NCI-H524 treated with DMSO at 0.1 percent for 48 hours (cell line): ENCODE results near the gene GALNT1.

Experiments used
- DNase-seq: peaks from one replicate; lab custom pipeline; 2025; lab: John Stamatoyannopoulos, UW

The GALNT1 gene

DNA sequence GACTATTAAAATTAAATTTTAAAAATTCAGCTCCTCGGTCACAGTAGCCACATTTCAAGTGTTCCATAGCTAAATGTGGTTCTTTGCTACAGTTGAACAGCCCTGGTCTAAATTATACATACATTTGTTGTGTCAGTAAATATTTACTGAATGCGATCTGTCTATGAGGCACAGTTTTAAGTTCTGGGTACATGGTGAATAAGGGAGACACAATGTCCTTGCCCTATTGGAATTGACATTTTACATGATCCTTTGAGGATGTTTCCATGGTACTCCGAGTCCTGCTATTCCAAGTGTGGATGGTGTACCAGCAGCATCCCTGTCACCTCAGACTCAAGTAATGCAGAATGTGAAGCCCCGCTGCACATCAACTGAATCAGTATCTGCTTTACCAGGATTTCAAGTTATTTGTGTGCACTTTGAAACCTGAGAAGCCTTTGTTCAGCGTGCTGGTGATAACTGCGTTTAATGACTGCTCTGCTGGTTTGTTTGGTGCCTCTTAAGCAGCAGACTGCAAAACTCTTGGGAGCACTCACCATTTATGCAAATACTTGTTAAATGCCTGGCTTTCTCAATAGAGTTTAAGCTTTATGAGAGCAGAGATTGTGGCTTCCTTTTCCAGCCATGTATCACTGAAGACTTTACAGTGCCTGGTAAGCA is 1.5 kb downstream of the GALNT1 start:
- DNase-seq: no peak

DNA sequence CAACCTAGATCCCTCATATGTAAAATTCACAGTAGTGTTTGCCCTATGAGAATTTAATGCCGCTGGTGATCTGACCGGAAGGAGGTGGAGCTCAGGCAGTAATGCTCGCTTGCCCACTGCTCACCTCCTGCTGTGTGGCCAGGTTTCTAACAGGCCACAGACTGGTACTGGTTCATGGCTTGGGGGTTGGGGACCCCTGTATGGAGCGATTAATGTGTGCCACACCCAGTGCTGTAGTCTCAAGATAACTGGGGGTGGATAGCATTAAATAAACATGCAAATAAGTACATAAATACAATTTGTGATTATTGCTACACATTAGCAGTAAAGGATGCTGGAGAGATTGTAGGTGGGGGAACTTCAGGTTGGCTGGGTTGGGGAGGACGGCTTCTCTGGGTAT is 3.2 kb downstream of the GALNT1 start:
- DNase-seq: no peak

DNA sequence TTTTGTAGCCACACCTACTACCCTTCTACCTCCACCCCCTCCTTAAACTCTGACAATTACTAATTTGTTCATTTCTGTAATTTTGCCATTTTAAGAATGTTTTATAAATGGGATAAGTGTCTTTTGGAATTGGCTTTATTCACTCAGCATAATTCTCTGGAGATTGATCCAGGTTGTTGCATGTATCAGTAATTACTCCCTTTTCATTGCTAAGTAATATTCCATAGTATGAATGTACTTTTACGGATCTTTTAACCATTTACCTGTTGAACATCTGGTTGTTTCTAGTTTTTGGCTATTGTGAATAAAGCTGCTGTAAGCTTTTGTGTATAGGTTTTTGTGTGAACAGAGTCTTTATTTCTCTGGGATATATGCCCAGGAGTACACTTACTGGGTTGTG is 4.1 kb downstream of the GALNT1 start:
- no peak for DNase-seq

DNA sequence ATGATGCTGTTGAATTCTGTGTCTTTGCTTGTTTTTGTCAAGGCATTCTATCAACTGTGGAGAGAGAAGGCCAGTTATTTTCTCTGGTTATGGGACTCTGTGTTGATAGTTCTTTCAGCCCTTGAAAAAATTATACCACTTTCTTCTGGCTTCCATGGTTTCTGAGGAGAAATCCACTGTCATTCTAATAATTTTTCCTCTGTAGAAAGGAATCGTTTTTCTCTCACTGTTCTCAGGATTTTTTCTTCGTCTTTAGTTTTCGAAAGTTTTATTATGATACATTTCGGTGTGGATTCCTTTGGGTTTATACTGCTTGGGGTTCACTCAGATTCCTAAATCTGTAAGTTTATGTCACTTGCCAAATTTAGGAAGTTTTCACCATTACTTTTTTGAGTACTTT is 6.6 kb downstream of the GALNT1 start:
- DNase-seq: no peak

DNA sequence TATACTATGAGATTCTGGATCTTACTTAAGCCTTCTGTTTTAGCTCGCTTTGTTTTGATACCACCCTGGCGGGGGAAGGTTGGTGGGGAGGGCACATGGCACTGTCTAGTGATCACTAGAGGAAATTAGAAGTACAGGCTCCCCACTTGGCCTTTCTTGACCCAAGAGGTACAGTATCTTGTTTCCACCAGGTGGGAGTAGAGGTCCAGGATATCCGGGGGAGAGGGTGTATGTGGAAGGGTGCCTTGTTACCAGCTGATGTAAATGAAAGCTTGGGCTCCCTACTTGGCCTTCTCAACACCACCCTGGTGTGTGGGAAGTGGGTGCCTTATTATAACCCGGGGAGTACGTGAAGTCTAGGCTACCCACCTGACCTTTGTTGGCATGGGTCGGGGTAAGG is 7.5 kb downstream of the GALNT1 start:
- DNase-seq: no peak

DNA sequence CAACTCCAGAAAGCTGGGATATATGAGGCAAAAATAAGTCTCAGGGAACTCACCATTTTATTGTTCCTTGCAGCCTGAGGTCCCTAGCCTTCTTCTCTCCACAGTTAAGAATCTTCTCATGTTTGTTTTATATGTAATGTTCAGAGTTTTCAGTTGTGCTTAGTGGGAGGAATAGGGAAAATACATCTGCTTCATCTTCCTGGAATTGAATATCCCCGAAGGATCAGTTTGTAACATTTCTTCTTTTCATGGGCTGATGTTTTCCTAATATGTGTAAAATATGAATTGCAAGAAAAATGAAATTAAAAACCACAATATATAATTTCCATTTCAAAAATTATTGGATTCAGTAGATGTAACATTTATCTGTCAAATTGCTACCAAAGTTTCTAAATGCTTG is 8.0 kb downstream of the GALNT1 start:
- DNase-seq: no peak

DNA sequence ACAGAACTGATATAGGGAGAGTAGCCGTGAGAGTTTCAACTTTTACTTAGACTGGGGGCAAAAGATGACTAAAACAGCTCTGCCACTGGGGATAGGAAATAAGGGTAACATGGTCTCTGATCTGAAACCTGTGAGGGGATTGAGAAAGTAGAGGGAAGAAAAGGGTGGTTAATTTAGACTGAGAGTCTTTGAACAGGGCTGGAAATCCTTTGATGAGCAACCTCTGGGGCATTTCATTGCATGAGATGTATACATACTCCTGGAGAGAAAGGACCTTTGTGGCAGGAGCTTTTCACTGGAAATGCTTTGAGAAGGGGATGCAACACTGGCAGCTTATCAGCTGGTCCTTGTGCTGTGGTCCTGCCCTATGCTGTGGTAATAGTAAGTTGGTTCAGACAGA is 9.4 kb downstream of the GALNT1 start:
- no peak for DNase-seq

DNA sequence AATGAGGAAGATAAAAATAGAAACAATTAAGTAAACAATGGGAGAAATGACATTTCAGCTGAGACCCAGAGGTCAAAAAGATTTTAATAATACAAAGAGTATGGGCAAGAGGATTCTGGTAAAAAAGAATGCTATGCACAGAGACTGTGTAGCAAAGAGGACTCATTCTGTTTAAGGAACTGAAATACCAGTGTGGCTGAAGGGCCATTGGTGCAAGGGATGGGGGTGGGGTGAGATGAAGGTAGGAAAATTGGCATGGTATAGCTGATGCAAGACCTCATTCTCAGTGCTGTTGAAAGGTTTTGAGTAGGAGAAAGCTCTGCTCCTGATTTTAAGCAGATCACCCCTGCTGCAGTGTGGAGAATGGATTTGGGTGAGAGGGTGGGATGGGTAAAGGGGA is 10.8 kb downstream of the GALNT1 start:
- DNase-seq: no peak

DNA sequence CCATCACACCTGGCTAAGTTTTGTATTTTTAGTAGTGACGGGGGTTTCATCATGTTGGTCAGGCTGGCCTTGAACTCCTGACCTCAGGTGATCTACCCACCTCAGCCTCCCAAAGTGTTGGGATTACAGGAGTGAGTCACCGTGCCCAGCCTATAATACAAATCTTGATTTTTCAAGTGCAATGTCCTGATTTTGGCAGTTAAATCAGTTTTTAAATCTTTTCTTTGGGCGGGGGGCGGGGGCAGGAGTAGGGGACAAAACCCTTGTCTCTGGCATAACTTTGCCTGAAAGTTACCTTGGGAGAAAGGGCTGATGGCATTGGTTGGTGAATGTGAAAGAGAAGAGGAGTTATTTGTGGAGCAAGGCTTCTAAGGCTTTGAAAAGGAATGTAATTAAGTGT is 12.3 kb downstream of the GALNT1 start:
- DNase-seq: no peak

DNA sequence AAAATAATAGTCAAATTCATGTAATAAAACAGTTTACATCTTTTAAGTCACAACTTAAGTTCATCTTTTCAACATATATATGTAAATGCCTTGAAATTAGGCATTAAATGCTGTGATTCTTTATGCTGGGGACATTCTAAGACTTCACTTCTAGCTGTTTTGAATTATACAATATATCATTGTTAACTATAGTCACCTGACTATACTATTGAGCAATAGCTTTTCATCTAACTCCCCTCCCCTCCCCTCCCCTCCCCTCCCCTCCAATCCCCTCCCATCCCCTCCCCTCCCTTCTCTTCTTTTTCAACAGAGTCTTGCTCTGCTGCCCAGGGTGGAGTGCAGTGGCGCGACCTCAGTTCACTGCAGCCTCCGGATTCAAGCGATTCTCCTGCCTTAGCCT is 16.2 kb downstream of the GALNT1 start:
- no peak for DNase-seq

DNA sequence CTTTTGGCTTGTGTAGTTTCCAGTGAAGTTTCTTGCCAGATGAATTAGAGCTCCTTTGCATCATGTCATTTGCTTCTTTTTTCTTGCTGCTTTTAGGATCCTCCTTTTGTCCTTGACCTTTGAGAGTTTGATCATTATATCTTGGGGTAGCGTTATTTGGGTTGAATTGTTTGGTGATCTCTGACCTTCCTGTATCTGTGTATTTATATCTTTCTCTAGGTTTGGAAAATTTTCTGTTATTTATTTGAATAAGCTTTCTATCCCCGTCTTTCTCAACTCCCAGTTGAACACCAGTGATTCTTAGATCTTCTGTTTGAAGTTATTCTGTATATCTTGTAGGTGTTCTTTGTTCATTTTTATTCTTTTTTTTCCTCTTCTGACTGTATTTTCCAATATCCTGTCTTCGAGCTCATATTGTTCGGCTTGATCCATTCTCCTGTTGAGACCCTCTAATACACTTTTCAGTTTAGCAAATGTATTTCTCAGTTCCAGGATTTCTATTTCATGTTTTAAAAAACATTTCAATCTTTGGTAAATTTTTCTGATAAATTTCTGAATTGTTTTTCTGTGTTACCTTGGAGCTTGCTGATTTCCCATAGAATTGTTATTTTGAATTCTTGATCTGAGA is 20.8 kb downstream of the GALNT1 start:
- no peak for DNase-seq

DNA sequence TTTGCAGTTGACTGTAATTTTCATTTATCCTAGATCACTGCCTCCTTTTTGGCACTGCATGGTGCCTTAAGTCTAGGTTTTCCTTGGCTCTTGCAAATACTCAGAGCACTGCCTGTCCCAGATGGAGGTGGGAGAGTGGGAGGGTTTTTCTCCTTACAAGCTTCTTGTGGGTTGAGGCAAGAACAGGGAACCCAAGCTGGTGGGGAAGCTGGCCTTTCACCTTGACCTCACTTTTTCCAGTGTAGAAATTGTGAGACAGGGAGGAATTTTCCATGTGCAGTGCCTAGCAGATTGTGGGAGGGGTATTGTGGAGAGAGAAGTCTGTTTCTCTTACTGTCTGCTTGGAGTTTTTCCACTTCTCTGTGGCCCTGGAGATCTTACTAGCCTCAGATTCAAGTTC is 21.5 kb downstream of the GALNT1 start:
- DNase-seq: no peak

DNA sequence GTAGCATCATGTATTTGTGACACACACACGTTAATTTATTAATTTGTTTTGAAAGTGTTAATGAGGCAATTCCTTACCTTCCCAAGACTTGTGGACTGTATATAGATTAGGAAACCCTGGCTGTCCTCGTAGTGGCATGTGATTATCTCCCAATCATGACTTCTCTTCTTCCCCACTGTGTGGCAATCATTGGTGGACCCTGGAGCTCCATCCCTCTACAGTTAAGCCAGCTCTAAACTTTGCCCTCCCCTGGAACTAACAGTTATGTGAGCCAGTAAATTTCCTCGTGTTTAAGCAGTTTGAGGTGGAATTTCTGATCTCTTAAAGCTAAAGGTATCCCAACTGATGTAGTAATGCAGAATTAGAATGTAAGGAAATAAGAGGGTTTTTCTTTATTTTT is 22.0 kb downstream of the GALNT1 start:
- DNase-seq: no peak

DNA sequence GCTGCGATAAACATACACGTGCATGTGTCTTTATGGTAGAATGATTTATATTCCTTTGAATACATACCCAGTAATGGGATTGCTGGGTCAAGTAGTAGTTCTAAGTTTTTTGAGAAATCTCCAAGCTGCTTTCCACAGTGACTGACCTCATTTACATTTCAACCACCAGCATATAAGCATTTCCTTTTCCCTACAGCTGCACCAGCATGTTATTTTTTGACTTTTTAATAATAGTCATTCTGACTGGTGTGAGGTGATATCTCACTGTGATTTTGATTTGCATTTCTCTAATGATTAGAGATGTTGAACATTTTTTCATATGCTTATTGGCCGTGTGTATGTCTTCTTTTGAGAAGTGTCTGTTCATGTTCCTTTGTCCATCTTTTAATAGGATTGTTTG is 22.8 kb downstream of the GALNT1 start:
- DNase-seq: no peak

DNA sequence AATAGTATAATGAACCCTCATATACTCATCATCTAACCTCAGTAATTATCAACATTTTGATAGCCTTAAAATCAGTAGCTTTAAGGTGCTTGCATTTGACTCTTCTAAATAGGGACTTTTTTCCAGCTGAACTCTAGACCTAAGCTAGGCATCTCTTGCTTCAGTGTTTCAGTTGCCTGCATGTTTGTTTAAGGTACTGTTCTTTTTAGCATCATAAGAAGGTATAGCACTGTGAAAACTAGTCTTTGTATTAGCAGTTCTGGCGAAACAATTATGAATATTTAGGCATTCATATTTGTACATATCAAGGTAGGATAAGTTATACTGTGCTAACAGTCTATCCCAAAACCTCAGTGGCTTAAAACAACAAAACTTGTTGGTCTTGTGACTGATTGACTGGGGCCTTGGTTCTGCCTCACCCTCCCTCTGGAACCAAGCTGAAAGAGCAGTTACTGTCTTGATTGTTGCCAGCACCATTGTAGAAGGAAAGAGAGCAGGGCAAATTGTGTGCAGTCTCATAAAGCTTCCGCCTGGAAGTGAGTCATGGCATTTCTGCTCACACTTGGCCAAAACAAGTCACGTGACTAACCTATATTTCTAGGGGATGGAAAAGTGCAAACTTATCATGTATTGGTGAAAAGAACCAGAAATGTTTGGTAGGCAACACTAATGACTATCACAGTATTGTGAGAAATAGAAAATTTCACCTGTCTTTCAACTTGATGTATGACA is 24.3 kb downstream of the GALNT1 start:
- no peak for DNase-seq

DNA sequence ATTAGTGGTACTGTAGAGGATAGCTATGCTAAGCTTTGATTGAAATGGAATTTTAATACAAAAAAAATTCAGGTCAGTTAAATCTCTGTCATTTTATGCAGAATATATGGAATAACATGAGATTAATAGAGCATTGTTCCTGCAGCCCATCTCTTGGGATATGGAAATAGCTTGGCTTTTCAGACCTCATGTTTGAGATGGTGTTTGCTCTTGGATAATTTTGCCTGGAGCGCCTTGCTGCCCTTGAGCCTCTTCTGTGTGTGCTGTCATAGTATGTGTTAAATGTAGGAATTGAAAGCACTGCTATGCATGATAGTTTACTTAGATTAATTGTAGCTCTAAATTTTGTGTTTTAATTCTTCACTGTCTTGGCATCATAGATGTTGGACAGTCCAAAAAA is 27.7 kb downstream of the GALNT1 start:
- no peak for DNase-seq

DNA sequence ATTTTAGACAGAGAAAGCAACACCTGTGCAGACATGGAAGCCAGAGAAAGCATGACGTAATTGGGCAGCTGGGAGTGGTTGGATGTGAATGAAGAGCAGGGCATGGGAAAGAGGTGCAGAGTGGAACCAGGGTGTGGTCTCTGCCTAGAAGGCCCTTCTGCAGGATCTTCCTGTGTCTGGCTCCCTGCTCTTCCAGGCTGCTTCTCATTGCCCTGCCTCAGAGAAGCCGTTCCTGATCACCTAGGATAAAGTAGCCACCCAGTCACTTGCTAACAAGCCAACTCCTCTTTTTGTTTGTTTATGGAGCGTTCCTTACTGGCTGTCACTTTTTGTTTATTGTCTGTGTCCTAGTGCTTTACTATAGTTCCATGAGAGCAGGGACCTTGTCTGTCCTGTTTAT is 28.5 kb downstream of the GALNT1 start:
- DNase-seq: no peak

DNA sequence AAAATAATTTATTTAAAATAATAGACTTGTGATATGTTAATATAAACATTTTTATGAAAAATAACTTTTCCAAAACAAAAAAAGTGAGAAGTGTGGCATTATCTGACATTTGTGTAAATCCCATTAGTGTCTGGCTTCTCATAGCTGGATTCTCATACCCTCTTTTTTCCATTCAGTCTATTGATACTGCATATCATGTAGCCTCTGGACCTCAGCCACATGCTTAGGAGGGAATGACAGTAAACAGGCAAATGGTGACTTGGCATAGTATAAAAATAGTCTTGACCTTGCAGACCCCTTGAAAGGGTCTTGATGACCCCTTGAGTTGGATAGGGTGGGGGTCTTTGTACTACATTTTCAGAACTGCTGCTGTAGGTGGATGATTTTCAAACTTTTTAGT is 29.2 kb downstream of the GALNT1 start:
- DNase-seq: no peak

DNA sequence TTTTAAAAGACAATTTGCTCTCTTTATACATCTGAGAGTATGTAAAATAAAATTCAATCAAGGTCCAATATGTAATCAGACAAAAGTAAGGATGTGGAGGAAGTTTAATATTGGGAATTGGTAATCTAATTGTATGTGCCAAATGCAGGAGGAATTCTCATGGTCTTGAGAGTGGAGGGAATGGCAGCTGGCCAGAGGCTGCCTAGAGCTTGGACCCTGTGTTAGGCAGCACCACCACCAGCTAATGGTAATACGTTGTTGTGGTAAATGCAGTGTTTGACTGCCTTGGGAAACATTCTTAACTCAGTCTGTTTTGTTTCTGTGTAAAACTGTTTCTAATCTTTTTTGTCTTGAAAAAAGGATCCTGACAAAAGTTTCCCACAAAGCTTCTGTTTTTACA is 30.0 kb downstream of the GALNT1 start:
- DNase-seq: no peak

DNA sequence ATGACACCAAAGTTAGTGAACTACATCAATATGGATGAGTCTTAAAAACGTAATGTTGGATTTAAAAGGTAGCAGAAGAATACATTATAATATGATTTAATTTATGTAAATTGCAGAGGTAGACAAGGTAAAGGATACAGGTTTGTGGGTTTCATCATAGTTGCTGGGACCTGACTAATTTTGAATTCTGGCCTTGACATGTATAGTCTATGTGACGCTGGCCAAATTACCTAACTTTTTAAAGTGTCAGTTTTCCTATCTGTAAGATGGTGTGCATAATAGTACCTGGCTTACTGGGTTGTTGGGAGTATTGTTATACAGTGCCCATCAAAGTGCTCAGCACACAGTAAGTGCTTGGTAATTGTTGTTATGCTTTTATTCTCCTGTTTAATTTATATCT is 34.5 kb downstream of the GALNT1 start:
- no peak for DNase-seq

DNA sequence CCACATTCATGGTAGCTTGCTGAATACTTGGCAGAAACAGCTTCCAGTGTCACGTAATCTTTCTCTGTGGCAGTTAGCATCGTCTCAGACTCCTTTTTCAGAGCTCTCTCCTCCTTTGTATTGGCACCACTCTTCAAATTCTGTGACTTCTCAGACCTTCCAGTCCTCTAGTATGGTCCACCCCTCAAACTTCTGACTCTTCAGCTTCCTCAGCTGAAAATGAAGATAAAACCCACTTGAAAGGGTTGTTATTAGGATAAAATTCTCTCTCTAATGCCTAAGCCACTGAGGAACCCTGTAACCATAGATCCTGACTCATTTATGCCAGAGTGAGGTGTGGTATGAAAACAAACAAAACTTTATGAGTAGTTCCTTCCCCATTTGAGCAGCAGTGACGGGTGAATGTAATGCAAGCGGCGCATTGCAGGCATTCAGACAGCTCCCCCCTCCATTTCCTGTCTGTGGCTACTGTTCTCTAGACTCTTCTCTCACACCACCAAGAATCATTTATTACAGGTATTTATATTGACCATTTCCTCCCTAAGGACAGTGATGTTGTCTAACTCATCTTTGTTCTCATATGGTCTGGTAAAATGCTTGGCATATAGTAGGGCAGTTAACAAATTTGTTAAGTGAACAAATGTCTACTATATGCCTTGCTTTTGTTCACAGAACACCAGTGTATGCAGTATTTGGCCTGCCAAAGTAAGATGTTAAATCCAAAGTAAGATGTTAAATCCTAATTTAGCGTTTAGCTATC is 35.3 kb downstream of the GALNT1 start:
- no peak for DNase-seq

DNA sequence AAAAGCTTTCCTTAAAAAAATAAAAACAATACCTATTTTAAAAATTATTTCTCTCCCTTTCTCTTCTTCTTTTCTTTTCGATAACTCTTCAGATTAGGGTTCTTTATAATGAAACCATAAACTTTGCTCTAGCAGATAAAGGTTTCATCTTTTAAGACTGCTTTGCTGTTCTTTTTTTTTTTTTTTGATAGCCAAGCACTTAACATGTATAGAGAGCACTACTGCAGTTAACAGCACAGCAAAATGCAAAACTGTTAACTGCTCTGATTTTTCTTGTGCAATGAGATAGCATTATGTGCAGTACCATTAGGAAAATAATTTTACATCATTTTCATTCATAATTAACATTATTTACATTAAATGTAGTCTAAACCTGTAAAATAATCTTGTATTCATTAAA is 36.3 kb downstream of the GALNT1 start:
- no peak for DNase-seq

DNA sequence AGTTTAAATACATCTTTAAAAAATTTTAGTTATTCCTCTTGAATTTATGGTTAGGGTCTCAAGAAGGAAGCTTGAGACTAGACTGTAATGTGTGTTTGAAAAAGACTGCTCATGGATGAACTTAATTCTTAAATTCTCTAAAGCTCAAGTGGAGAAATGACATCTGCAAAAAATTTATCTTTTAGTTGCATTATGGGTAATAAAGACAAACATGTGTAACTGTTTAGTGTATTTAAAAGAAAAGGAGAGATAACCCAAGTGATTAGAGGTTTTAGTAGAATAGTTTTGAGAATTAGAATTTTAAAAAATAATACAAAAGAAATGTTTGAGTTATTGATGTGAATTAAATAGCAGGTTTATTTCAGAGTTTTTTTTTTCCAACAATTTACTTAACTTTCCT is 36.7 kb downstream of the GALNT1 start:
- no peak for DNase-seq
